Panc1 (cell line): Measurements from ENCODE around the gene USP24. TPM values are rescaled to one million over a fixed set of nuclear protein-coding genes. Genes with fewer than 3 reads are reported as not detected.

Experiments
- ATAC-seq: fragments of 200-7000 bp; cut with Tn5 transposase; 2 replicates; pipeline ENCODE4 v1.9.1; 2020; ENCODE audit warnings: mild to moderate bottlenecking, moderate library complexity
- BruUV-seq: library from RNA; stranded (reverse); fragments of 400-500 nt; replicated peaks from 2 replicates; lab custom pipeline; 2021; lab: Mats Ljungman, UMichigan
- CTCF ChIA-PET: fragments of 300-600 bp; sonication (Branson Sonifier 250); formaldehyde crosslinking; loops from one replicate; lab custom pipeline; 2022; ENCODE audit warnings: antibody characterized with exemption; lab: Charles Lee
- POLR2A ChIA-PET: fragments of 300-600 bp; sonication (Branson Sonifier 250); formaldehyde crosslinking; loops from one replicate; lab custom pipeline; 2022; ENCODE audit warnings: antibody characterized with exemption; lab: Charles Lee
- DNase-seq: peaks from one replicate; pipeline ENCODE4 v3.0.0-alpha.2; 2010; ENCODE audit warnings: low read depth, low spot score
- H3K27ac ChIP-seq: 2 replicates; pipeline ENCODE4 v1.5.1; 2011; ENCODE audit warnings: mild to moderate bottlenecking, low read length, inconsistent platforms
- H3K27me3 ChIP-seq: fragments of 200-500 bp; sonication (Bioruptor generic); 2 replicates; pipeline ENCODE4 v1.6.0; 2014; ENCODE audit warnings: low read length, inconsistent platforms; ENCODE audit not compliant: control insufficient read depth, insufficient read depth
- H3K36me3 ChIP-seq: fragments of 200-500 bp; sonication (Bioruptor generic); 2 replicates; pipeline ENCODE4 v1.5.1; 2014; ENCODE audit warnings: inconsistent platforms, mild to moderate bottlenecking, low read length, moderate library complexity; ENCODE audit not compliant: control insufficient read depth, insufficient read depth
- H3K4me1 ChIP-seq: 2 replicates; pipeline ENCODE4 v1.5.1; 2011; ENCODE audit warnings: inconsistent platforms, mild to moderate bottlenecking, low read length, moderate library complexity; ENCODE audit not compliant: control insufficient read depth, insufficient read depth
- H3K4me3 ChIP-seq, 2 experiments: 2 replicates each; pipeline ENCODE4 v1.5.1; 2011 to 2012; ENCODE audit warnings: low read depth in 2 of 2, low read length in 2 of 2, mild to moderate bottlenecking in 2 of 2, inconsistent platforms in 1 of 2, moderate library complexity in 1 of 2
- H3K9me3 ChIP-seq: fragments of 200-500 bp; sonication (Bioruptor generic); 2 replicates; pipeline ENCODE4 v1.5.1; 2014; ENCODE audit warnings: low read depth, mild to moderate bottlenecking, inconsistent platforms, low read length, moderate library complexity; ENCODE audit not compliant: control insufficient read depth, insufficient read depth
- POLR2AphosphoS5 ChIP-seq: IDR thresholded peaks from 2 replicates; pipeline ENCODE4 v1.6.1; 2012; ENCODE audit warnings: mild to moderate bottlenecking, low read depth, low read length, moderate library complexity
- SIN3A ChIP-seq: IDR thresholded peaks from 2 replicates; pipeline ENCODE4 v1.6.1; 2012; ENCODE audit warnings: low read depth, mild to moderate bottlenecking, low read length, moderate library complexity, borderline replicate concordance; ENCODE audit not compliant: insufficient read depth
- TCF7L2 ChIP-seq: IDR thresholded peaks from 2 replicates; pipeline ENCODE4 v1.6.1; 2011; ENCODE audit warnings: mild to moderate bottlenecking, low read depth, low read length, inconsistent platforms
- in situ Hi-C: cut with HindIII; loops from 2 replicates; pipeline ENCODE4 v1.10.0; 2016; ENCODE audit warnings: low sequenced_read_pairs, low pct_unique_long_range_greater_than_20kb
- intact Hi-C: fragments of 100-400 bp; cut with micrococcal nuclease; formaldehyde crosslinking; loops from one replicate; pipeline ENCODE4 v1.10.0; 2022; ENCODE audit not compliant: unreplicated experiment
- total RNA-seq: library from RNA; stranded (reverse); gene quantifications from one replicate; pipeline ENCODE4 v1.2.1, GENCODE V29; 2021; ENCODE audit not compliant: unreplicated experiment
- TF ChIP-seq, protein P1 (sequence below): fragments of 450-650 bp; IDR thresholded peaks from 2 replicates; pipeline ENCODE4 v1.5.1; 2017; ENCODE audit warnings: mild to moderate bottlenecking
- TF ChIP-seq, protein P2 (sequence below), 2 experiments: IDR thresholded peaks; 2 replicates each; pipeline ENCODE4 v1.6.1; 2011 to 2012; ENCODE audit warnings: low read depth in 2 of 2, control low read depth in 1 of 2, low read length in 1 of 2, mild to moderate bottlenecking in 1 of 2, moderate library complexity in 1 of 2; ENCODE audit not compliant: insufficient read depth in 1 of 2

Gene USP24
- total RNA-seq, 1 experiment from 2014 or later = 52.2 TPM

DNA sequence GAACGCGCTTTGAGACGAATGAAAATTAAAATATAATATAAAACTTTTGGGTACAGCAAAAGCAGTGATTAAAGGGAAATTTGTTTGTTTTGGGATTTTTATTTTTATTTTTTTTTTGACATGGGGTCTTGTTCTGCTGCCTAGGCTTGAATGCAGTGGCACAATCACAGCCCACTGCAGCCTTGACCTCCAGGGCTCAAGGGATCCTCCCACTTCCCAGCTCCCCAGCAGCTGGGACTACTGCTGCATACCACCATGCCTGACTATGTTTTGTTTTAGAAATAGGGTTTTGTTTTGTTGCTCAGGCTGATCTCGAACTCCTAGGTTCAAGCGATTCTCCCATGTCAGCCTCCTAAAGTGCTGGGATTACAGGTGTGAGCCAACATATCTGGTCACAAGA lies 30.3 kb downstream of the USP24 start:
- intact Hi-C loops (no loop called here), in situ Hi-C loops (no loop called here)
- POLR2A ChIA-PET = no interaction called here
- TF ChIP-seq, protein P1, sequence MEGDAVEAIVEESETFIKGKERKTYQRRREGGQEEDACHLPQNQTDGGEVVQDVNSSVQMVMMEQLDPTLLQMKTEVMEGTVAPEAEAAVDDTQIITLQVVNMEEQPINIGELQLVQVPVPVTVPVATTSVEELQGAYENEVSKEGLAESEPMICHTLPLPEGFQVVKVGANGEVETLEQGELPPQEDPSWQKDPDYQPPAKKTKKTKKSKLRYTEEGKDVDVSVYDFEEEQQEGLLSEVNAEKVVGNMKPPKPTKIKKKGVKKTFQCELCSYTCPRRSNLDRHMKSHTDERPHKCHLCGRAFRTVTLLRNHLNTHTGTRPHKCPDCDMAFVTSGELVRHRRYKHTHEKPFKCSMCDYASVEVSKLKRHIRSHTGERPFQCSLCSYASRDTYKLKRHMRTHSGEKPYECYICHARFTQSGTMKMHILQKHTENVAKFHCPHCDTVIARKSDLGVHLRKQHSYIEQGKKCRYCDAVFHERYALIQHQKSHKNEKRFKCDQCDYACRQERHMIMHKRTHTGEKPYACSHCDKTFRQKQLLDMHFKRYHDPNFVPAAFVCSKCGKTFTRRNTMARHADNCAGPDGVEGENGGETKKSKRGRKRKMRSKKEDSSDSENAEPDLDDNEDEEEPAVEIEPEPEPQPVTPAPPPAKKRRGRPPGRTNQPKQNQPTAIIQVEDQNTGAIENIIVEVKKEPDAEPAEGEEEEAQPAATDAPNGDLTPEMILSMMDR = no peak
- TF ChIP-seq, protein P2, sequence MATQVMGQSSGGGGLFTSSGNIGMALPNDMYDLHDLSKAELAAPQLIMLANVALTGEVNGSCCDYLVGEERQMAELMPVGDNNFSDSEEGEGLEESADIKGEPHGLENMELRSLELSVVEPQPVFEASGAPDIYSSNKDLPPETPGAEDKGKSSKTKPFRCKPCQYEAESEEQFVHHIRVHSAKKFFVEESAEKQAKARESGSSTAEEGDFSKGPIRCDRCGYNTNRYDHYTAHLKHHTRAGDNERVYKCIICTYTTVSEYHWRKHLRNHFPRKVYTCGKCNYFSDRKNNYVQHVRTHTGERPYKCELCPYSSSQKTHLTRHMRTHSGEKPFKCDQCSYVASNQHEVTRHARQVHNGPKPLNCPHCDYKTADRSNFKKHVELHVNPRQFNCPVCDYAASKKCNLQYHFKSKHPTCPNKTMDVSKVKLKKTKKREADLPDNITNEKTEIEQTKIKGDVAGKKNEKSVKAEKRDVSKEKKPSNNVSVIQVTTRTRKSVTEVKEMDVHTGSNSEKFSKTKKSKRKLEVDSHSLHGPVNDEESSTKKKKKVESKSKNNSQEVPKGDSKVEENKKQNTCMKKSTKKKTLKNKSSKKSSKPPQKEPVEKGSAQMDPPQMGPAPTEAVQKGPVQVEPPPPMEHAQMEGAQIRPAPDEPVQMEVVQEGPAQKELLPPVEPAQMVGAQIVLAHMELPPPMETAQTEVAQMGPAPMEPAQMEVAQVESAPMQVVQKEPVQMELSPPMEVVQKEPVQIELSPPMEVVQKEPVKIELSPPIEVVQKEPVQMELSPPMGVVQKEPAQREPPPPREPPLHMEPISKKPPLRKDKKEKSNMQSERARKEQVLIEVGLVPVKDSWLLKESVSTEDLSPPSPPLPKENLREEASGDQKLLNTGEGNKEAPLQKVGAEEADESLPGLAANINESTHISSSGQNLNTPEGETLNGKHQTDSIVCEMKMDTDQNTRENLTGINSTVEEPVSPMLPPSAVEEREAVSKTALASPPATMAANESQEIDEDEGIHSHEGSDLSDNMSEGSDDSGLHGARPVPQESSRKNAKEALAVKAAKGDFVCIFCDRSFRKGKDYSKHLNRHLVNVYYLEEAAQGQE (IDR thresholded peaks at IDR 0.05; ENCODE audit: insufficient read depth in 1 of 2, low read depth in 2 of 2, low read length in 1 of 2) = no peak
- no peak for TF ChIP-seq TCF7L2
- TF ChIP-seq SIN3A = no peak
- no peak for TF ChIP-seq POLR2AphosphoS5
- Histone ChIP-seq H3K9me3 (peaks cover 16% of the 10 kb centered on the region; the same call in 1 of the 2 replicates), H3K4me3 (no peak overlapping the region), H3K36me3 (no peaks in the 10 kb centered on the region), H3K4me1 (peaks cover 5% of the 10 kb centered on the region; the same call in 1 of the 2 replicates), H3K27me3 (no peaks in the 10 kb centered on the region), H3K27ac (no peak overlapping the region)
- no peak for DNase-seq
- ATAC-seq = no peak
- BruUV-seq = no TSS peak
- CTCF ChIA-PET = no interaction called here

DNA sequence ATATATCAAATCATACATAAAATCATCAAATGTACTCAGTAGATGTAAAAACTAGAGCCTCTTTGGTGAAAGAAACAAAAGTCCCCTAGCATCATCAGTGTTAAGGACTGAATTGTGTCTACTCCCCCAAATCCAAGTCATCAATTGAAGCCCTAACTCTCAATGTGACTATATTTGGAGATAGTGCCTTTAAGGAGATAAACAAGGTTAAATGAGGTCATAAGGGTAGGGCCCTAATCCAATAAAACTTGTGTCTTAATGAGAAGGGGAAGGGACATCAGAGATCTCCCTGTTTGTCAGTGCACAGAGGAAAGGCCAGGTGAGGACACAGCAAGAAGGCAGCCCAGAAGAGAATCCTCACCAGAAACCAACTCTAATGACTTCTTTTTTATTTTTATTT lies 33.5 kb downstream of the USP24 start:
- no TSS peak for BruUV-seq
- no peak for ATAC-seq
- TF ChIP-seq, protein P1 = no peak
- no peak for TF ChIP-seq TCF7L2
- TF ChIP-seq, protein P2 (IDR thresholded peaks at IDR 0.05; ENCODE audit: insufficient read depth in 1 of 2, low read depth in 2 of 2, low read length in 1 of 2) = no peak
- TF ChIP-seq POLR2AphosphoS5 = no peak
- TF ChIP-seq SIN3A = no peak
- no peaks in the 10 kb centered on the region for H3K36me3 ChIP-seq
- intact Hi-C loops (no loop called here), in situ Hi-C loops (no loop called here)
- no peak for DNase-seq
- H3K27me3 ChIP-seq = no peaks in the 10 kb centered on the region
- H3K4me1 ChIP-seq = no peaks in the 10 kb centered on the region; the same call in 1 of the 2 replicates
- CTCF ChIA-PET = no interaction called here
- peaks cover 16% of the 10 kb centered on the region; the same call in 1 of the 2 replicates for H3K9me3 ChIP-seq
- no peak overlapping the region for H3K27ac ChIP-seq
- POLR2A ChIA-PET = no interaction called here
- no peak overlapping the region for H3K4me3 ChIP-seq
